Adrenal gland (tissue), 12 donors: ENCODE results near the gene MEFV. TPM values are rescaled to one million over a fixed set of nuclear protein-coding genes. Genes with fewer than 3 reads are reported as not detected.

Experiments
- DNase-seq, 7 donors: peaks; one replicate each; pipeline ENCODE4 v3.0.0-alpha.2; 2019 to 2020
- H3K27ac ChIP-seq, 5 donors: fragments of 200-600 bp; sonication (generic) in 4 of 5; 1 replicate in 3 of 5; 2 replicates in 2 of 5; pipeline versions ENCODE4 v1.5.1 to v1.8.0; 2016 to 2020; ENCODE audit warnings: mild to moderate bottlenecking in 1 of 5
- H3K27me3 ChIP-seq: fragments of 200-600 bp; 2 replicates; pipeline ENCODE4 v1.8.0; 2021
- H3K36me3 ChIP-seq, 2 donors: fragments of 200-600 bp; replicated peaks in 1 of 2; 1 replicate in 1 of 2; 2 replicates in 1 of 2; pipeline versions ENCODE4 v1.5.1 to v1.8.0; 2018 to 2022
- H3K4me1 ChIP-seq, 2 donors: fragments of 200-600 bp; replicated peaks in 1 of 2; 1 replicate in 1 of 2; 2 replicates in 1 of 2; pipeline versions ENCODE4 v1.5.1 to v1.8.0; 2018 to 2021
- H3K4me3 ChIP-seq, 4 donors: fragments of 200-600 bp; sonication (generic) in 3 of 4; one replicate each; pipeline ENCODE4 v1.5.1; 2016 to 2018
- H3K9me3 ChIP-seq, 3 donors: fragments of 200-600 bp; sonication (generic) in 1 of 3; replicated peaks in 1 of 3; 1 replicate in 2 of 3; 2 replicates in 1 of 3; pipeline versions ENCODE4 v1.5.1 to v1.8.0; 2016 to 2021
- POLR2A ChIP-seq, 2 donors: fragments of 450-650 bp; IDR thresholded peaks; one replicate each; pipeline ENCODE4 v1.6.1; 2017; ENCODE audit warnings: antibody characterized with exemption in 2 of 2, mild to moderate bottlenecking in 2 of 2, moderate library complexity in 1 of 2
- WGBS, 4 donors: extraction: QIAGEN DNeasy Blood & Tissue Kit in 2 of 4; methylation state at CpG; one replicate each; pipeline versions ENCODE4 v1.1.5 to v1.1.7; 2013 to 2017; 5-methylcytosine and 5-hydroxymethylcytosine counted together
- intact Hi-C, 2 donors: fragments of 100-400 bp; cut with DNase I; formaldehyde crosslinking; loops; one replicate each; pipeline versions ENCODE4 v1.14.1 to v1.15.0; 2022 to 2023
- polyA plus RNA-seq, 3 donors: library from polyadenylated mRNA; stranded (reverse); fragments of 200-250 nt in 2 of 3; fragments of 350-450 nt in 1 of 3; fragmentation: Illumina TruSeq in 1 of 3; extraction: RNeasy Lipid Tissue Mini Kit (QIAGEN cat#74804) in 1 of 3; gene quantifications; one replicate each; pipeline ENCODE4 v1.2.3, GENCODE V29; 2013 to 2014
- total RNA-seq, 9 donors: library from RNA; depleted of rRNA in 4 of 9; stranded (reverse); fragments of >200 nt in 4 of 9; fragments of 120-200 nt in 1 of 9; fragmentation: NEBNext Ultra II Directional in 1 of 9; extraction: Animal tissue kit (Norgen Biotek cat#: 25700) in 1 of 9; gene quantifications; one replicate each; pipeline versions ENCODE4 v1.1.0 to v1.2.4, GENCODE V29; 2013 to 2023
- TF ChIP-seq, protein P1 (sequence below), 6 experiments: fragments of 450-650 bp in 4 of 6; fragments of 200-600 bp in 2 of 6; sonication (generic) in 1 of 6; IDR thresholded peaks; 1 replicate in 5 of 6; 2 replicates in 1 of 6; pipeline versions ENCODE4 v1.5.1 to v1.8.0; 2016 to 2021; ENCODE audit warnings: antibody characterized with exemption in 6 of 6, mild to moderate bottlenecking in 2 of 6, moderate library complexity in 1 of 6
- donor health status: healthy with polysubstance abuse.
- donor health status: Bipolar disorder and iron deficiency.
- donor health status: DM: yes; HTN: yes; CAD: no.
- donor health status: DM: no; HTN: no; CAD: no.
- donor health status: DM: no; HTN: no; CAD: no.
- donor health status: DM: yes; HTN: yes; CAD: no.

Gene MEFV
- total and polyA plus RNA-seq, 12 donors, result 0.39 to 7.8 (median 3.0) TPM

DNA sequence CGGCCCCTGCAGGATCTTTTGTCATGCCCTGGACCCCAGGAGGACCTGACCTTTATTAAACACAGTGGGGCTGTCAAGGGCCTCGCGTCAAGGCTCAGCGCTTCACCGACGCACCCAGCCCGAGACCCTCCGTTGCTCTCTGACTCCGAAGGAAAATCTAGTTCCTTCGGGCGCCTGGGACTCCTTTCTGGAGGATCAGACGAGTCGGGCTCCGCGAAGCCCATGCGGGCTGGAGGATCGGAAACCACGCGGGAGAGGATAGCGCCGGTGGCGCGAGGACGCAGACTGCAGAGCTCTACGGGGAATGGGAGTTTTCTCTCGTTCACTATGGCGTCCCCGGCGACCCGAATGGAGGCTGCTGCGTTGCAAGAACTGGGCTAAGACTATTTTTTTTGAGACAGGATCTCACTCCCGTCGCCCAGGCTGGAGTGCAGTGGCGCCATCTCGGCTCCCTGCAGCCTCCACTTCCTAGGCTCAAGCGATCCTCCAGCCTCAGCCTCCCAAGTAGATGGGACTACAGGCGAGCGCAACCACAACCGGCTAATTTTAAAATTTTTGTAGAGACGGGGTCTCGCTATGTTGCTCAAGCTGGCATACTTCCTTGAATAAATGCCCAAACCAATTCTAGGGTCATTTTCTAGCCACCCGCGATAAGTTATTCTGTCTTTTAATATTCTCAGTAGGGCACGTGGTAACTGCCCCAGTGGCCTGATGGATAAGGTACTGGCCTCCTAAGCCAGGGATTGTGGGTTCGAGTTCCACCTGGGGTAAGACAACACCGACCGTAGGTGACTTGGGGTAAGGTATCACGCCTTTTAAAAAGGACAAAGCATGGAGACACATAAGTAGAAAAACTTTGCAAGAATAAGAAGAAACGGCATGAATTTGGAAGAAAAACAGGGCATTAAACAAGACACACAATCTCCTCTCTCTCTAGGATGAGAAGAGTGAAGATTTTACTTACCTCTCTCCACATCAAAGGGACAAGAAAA is 62.9 kb downstream of the MEFV start:
- Histone ChIP-seq H3K4me1 (peaks cover 0 to 6% of the 10 kb centered on the region in 2 donors), H3K27ac (no peak overlapping the region), H3K9me3 (no peaks in the 10 kb centered on the region), H3K36me3 (no peaks in the 10 kb centered on the region), H3K4me3 (no peak overlapping the region), H3K27me3 (peaks cover 76% of the 10 kb centered on the region)
- no peak for DNase-seq
- intact Hi-C loops, result no loop called here
- TF ChIP-seq, protein P1, sequence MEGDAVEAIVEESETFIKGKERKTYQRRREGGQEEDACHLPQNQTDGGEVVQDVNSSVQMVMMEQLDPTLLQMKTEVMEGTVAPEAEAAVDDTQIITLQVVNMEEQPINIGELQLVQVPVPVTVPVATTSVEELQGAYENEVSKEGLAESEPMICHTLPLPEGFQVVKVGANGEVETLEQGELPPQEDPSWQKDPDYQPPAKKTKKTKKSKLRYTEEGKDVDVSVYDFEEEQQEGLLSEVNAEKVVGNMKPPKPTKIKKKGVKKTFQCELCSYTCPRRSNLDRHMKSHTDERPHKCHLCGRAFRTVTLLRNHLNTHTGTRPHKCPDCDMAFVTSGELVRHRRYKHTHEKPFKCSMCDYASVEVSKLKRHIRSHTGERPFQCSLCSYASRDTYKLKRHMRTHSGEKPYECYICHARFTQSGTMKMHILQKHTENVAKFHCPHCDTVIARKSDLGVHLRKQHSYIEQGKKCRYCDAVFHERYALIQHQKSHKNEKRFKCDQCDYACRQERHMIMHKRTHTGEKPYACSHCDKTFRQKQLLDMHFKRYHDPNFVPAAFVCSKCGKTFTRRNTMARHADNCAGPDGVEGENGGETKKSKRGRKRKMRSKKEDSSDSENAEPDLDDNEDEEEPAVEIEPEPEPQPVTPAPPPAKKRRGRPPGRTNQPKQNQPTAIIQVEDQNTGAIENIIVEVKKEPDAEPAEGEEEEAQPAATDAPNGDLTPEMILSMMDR (IDR thresholded peaks at IDR 0.05), result no peak
- no peak for TF ChIP-seq POLR2A (IDR thresholded peaks at IDR 0.05)
- 61 to 74% (median 72%) methylated on average over 44 to 49 of the region's 49 CpGs for WGBS, 4 donors

GRCh38 chr16:3192476-3193019 is 63.9 kb downstream of the MEFV start:
- Histone ChIP-seq H3K9me3 (no peaks in the 10 kb centered on the region), H3K27ac (no peak overlapping the region), H3K4me3 (no peak overlapping the region), H3K4me1 (peaks cover 0 to 6% of the 10 kb centered on the region in 2 donors), H3K27me3 (peaks cover 86% of the 10 kb centered on the region), H3K36me3 (no peaks in the 10 kb centered on the region)
- intact Hi-C loops, result no loop called here
- DNase-seq, result no peak
- WGBS, 4 donors, result 30 to 67% (median 44%) methylated on average over 23 to 36 of the region's 36 CpGs
- TF ChIP-seq, protein P1 (IDR thresholded peaks at IDR 0.05), result no peak
- no peak for TF ChIP-seq POLR2A (IDR thresholded peaks at IDR 0.05)

Other genes starting within 250 kb of the MEFV start
- under 1 TPM in 2 of 9 donors, not detected in 7; 0.28 to 0.31 TPM for gene CLDN9, start 243.7 kb downstream of the MEFV start, total RNA-seq
- 1 to 10 TPM in 1 of 3 donors, under 1 TPM in 1, not detected in 1; 0.34 to 1.4 TPM for gene CLDN9, start 243.7 kb downstream of the MEFV start, polyA plus RNA-seq
- gene CLDN6, start 238.4 kb downstream of the MEFV start, total RNA-seq, result under 1 TPM in 2 of 9 donors, not detected in 7; 0.46 to 0.47 TPM
- not detected for gene CLDN6, start 238.4 kb downstream of the MEFV start, polyA plus RNA-seq
- gene TNFRSF12A, start 236.3 kb downstream of the MEFV start, total RNA-seq, result 100 to 1,000 TPM in 2 of 9 donors, 10 to 100 TPM in 6, 1 to 10 TPM in 1; 8.8 to 175 (median 42.5) TPM
- gene TNFRSF12A, start 236.3 kb downstream of the MEFV start, polyA plus RNA-seq, result 100 to 1,000 TPM in 1 of 3 donors, 10 to 100 TPM in 2; 41.8 to 124 (median 60.9) TPM
- 100 to 1,000 TPM in 1 of 9 donors, 10 to 100 TPM in 8; 35.4 to 138 (median 62.7) TPM for gene HCFC1R1, start 232.7 kb downstream of the MEFV start, total RNA-seq
- gene HCFC1R1, start 232.7 kb downstream of the MEFV start, polyA plus RNA-seq, result 100 to 1,000 TPM in 2 of 3 donors, 10 to 100 TPM in 1; 29.7 to 609 (median 462) TPM
- 10 to 100 TPM; 14.9 to 24.3 (median 17.3) TPM for gene THOC6, start 232.6 kb downstream of the MEFV start, total RNA-seq
- gene THOC6, start 232.6 kb downstream of the MEFV start, polyA plus RNA-seq, result 100 to 1,000 TPM in 1 of 3 donors, 10 to 100 TPM in 1, 1 to 10 TPM in 1; 9.0 to 107 (median 78.6) TPM
- under 1 TPM in 2 of 9 donors, not detected in 7; 0.14 to 0.31 TPM for gene BICDL2, start 219.7 kb downstream of the MEFV start, total RNA-seq
- gene BICDL2, start 219.7 kb downstream of the MEFV start, polyA plus RNA-seq, result under 1 TPM in 2 of 3 donors, not detected in 1; 0.20 to 0.24 TPM
- gene MMP25, start 210.1 kb downstream of the MEFV start, total RNA-seq, result under 1 TPM in 8 of 9 donors, not detected in 1; 0.11 to 0.65 (median 0.35) TPM
- 1 to 10 TPM in 1 of 3 donors, under 1 TPM in 2; 0.09 to 3.1 (median 0.47) TPM for gene MMP25, start 210.1 kb downstream of the MEFV start, polyA plus RNA-seq
- gene IL32, start 191.0 kb downstream of the MEFV start, total RNA-seq, result 100 to 1,000 TPM in 1 of 9 donors, 10 to 100 TPM in 6, 1 to 10 TPM in 2; 3.9 to 106 (median 22.0) TPM
- gene IL32, start 191.0 kb downstream of the MEFV start, polyA plus RNA-seq, result 100 to 1,000 TPM in 2 of 3 donors, 10 to 100 TPM in 1; 19.9 to 127 (median 118) TPM
- under 1 TPM in 3 of 9 donors, not detected in 6; 0.11 to 0.50 (median 0.15) TPM for gene ZSCAN10, start 157.3 kb downstream of the MEFV start, total RNA-seq
- gene ZSCAN10, start 157.3 kb downstream of the MEFV start, polyA plus RNA-seq, result under 1 TPM in 1 of 3 donors, not detected in 2; 0.13 TPM
- 10 to 100 TPM in 8 of 9 donors, 1 to 10 TPM in 1; 6.3 to 25.5 (median 13.3) TPM for gene ZNF205, start 144.0 kb downstream of the MEFV start, total RNA-seq
- 10 to 100 TPM in 2 of 3 donors, 1 to 10 TPM in 1; 3.8 to 86.1 (median 33.9) TPM for gene ZNF205, start 144.0 kb downstream of the MEFV start, polyA plus RNA-seq
- 10 to 100 TPM in 7 of 9 donors, 1 to 10 TPM in 2; 2.6 to 19.3 (median 12.6) TPM for gene ZNF213, start 121.6 kb downstream of the MEFV start, total RNA-seq
- gene ZNF213, start 121.6 kb downstream of the MEFV start, polyA plus RNA-seq, result 10 to 100 TPM in 2 of 3 donors, 1 to 10 TPM in 1; 4.2 to 19.5 (median 10.4) TPM
- not detected for gene OR1F1, start 68.4 kb downstream of the MEFV start, total RNA-seq
- not detected for gene OR1F1, start 68.4 kb downstream of the MEFV start, polyA plus RNA-seq
- 10 to 100 TPM in 3 of 9 donors, 1 to 10 TPM in 6; 4.4 to 15.4 (median 8.6) TPM for gene ZNF200, start 21.5 kb downstream of the MEFV start, total RNA-seq
- 1 to 10 TPM; 5.4 to 7.8 (median 6.2) TPM for gene ZNF200, start 21.5 kb downstream of the MEFV start, polyA plus RNA-seq
- gene ZNF263, start 26.9 kb upstream of the MEFV start, total RNA-seq, result 10 to 100 TPM; 22.5 to 84.0 (median 36.2) TPM
- gene ZNF263, start 26.9 kb upstream of the MEFV start, polyA plus RNA-seq, result 10 to 100 TPM; 18.5 to 26.4 (median 21.8) TPM
- gene TIGD7, start 48.8 kb upstream of the MEFV start, total RNA-seq, result 1 to 10 TPM; 2.1 to 8.7 (median 4.5) TPM
- 1 to 10 TPM; 3.5 to 7.0 (median 4.6) TPM for gene TIGD7, start 48.8 kb upstream of the MEFV start, polyA plus RNA-seq
- 10 to 100 TPM in 8 of 9 donors, 1 to 10 TPM in 1; 7.9 to 46.4 (median 22.5) TPM for gene ZNF75A, start 48.9 kb upstream of the MEFV start, total RNA-seq
- gene ZNF75A, start 48.9 kb upstream of the MEFV start, polyA plus RNA-seq, result 10 to 100 TPM; 24.9 to 42.0 (median 37.4) TPM
- gene OR2C1, start 99.3 kb upstream of the MEFV start, total RNA-seq, result under 1 TPM in 5 of 9 donors, not detected in 4; 0.14 to 0.44 (median 0.35) TPM
- under 1 TPM in 1 of 3 donors, not detected in 2; 0.24 TPM for gene OR2C1, start 99.3 kb upstream of the MEFV start, polyA plus RNA-seq
- 10 to 100 TPM; 11.5 to 20.1 (median 14.3) TPM for gene ZSCAN32, start 144.4 kb upstream of the MEFV start, total RNA-seq
- gene ZSCAN32, start 144.4 kb upstream of the MEFV start, polyA plus RNA-seq, result 10 to 100 TPM; 10.6 to 19.0 (median 11.5) TPM
- gene ZNF174, start 144.6 kb upstream of the MEFV start, total RNA-seq, result 10 to 100 TPM in 8 of 9 donors, 1 to 10 TPM in 1; 8.6 to 22.2 (median 11.0) TPM
- 10 to 100 TPM in 1 of 3 donors, 1 to 10 TPM in 2; 4.1 to 15.4 (median 5.7) TPM for gene ZNF174, start 144.6 kb upstream of the MEFV start, polyA plus RNA-seq
- gene ZNF597, start 186.9 kb upstream of the MEFV start, total RNA-seq, result 1 to 10 TPM; 1.8 to 4.0 (median 2.9) TPM
- gene ZNF597, start 186.9 kb upstream of the MEFV start, polyA plus RNA-seq, result 1 to 10 TPM; 1.2 to 2.9 (median 1.3) TPM
- gene NAA60, start 187.0 kb upstream of the MEFV start, total RNA-seq, result 10 to 100 TPM; 16.9 to 66.0 (median 51.1) TPM
- 10 to 100 TPM; 67.5 to 96.3 (median 86.3) TPM for gene NAA60, start 187.0 kb upstream of the MEFV start, polyA plus RNA-seq
- gene C16orf90, start 238.9 kb upstream of the MEFV start, total RNA-seq, result not detected
- not detected for gene C16orf90, start 238.9 kb upstream of the MEFV start, polyA plus RNA-seq
- gene CLUAP1, start 244.4 kb upstream of the MEFV start, total RNA-seq, result 10 to 100 TPM; 16.9 to 43.1 (median 20.9) TPM
- gene CLUAP1, start 244.4 kb upstream of the MEFV start, polyA plus RNA-seq, result 10 to 100 TPM in 1 of 3 donors, 1 to 10 TPM in 2; 6.9 to 42.8 (median 9.2) TPM